Inflammatory macrophage (primary cell): ENCODE measurements around the gene ELN.

Experiments used
- DNase-seq, 2 donors: peaks; one replicate each; pipeline ENCODE4 v3.0.0-alpha.2; 2020 to 2022

Gene ELN

DNA sequence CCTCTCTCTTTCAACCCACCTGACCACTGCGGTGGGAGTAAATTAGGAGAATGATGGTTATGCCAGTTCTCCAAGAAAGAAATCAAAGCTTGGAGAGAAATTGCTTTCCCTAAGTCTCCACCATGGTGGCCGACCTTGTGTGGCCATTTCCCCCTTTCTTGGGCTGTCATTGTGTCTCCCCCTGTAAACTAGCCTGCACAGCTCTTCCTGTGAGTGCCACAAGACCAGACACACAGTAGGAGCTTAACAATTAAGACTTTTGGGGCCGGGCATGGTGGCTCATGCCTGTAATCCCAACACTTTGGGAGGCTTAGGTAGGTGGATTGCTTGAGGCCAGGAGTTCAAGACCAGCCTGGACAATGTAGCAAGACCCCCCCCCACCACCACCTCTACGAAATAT is 36.7 kb downstream of the ELN start:
- DNase-seq, result no peak

DNA sequence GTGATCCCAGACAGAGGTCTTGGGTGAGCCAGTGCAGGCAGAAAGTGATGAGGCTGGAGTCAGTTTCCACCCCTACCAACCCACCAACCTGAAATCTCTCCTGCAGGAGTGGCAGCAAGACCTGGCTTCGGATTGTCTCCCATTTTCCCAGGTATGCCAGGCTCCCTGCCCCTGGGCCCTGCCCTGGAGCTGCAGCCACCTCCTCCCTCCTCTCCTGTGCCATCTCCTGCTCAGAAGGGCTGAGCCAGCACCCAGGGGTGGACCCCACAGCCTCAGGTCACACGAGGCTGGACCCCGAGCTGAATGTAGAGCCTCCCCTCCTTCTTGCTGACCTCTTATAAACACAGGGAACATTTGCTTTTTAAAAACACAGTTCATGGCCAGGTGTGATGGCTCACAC is 38.7 kb downstream of the ELN start:
- DNase-seq, result no peak

DNA sequence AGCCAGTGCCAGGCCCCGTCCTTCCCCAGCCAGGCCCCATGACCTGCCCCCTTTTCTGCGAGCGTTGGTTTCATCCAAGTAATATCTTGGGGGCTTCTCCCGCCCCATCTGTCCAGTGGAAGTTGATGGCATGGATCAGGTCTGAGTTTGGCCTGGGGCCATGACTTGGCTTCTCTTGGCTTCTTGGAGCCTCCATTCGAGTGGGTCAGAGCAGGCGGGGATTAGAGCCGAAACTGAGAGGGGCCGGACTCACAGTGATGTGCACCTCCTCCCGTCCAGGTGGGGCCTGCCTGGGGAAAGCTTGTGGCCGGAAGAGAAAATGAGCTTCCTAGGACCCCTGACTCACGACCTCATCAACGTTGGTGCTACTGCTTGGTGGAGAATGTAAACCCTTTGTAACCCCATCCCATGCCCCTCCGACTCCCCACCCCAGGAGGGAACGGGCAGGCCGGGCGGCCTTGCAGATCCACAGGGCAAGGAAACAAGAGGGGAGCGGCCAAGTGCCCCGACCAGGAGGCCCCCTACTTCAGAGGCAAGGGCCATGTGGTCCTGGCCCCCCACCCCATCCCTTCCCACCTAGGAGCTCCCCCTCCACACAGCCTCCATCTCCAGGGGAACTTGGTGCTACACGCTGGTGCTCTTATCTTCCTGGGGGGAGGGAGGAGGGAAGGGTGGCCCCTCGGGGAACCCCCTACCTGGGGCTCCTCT is 40.6 kb downstream of the ELN start:
- DNase-seq, result no peak

DNA sequence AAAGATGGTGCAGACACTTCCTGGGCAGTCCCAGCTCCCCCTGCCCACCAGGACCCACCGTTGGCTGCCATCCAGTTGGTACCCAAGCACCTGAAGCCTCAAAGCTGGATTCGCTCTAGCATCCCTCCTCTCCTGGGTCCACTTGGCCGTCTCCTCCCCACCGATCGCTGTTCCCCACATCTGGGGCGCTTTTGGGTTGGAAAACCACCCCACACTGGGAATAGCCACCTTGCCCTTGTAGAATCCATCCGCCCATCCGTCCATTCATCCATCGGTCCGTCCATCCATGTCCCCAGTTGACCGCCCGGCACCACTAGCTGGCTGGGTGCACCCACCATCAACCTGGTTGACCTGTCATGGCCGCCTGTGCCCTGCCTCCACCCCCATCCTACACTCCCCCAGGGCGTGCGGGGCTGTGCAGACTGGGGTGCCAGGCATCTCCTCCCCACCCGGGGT is 41.1 kb downstream of the ELN start:
- no peak for DNase-seq

DNA sequence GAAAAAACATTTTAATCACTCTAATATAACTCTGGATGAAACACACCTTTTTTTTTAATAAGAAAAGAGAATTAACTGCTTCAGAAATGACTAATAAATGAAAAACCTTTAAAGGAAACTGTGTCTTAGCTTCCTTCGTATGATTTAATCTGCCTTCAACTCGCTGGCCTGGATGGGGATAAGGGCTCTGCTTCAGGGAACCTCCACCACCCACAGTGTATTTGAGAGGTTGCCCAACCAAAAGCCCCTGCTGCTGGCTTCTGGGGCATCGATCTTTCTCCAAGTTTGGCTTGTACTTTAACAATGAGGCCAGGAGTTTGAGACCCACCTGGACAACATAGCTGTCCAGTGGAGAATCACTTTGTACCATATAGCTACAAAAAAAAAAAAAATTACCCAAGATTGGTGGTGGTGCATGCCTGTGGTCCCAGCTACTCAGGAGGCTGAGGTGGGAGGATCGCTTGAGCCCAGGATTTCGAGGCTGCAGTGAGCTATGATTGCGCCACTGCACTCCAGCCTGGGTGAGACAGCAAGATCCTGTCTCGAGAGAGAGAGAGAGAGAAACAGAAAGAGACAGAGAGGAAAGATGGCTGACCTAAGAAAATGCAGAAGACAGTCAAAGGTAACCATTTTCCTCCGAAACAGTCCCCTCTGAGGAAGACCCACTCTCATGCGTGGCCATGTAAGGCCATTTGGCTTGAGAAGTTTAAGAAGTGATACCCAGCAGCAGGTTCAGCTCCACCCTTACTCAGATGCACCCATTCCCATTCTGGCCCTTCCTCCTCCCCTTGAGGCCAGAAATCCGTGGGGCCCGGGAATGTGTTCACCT is 42.0 kb downstream of the ELN start:
- no peak for DNase-seq

DNA sequence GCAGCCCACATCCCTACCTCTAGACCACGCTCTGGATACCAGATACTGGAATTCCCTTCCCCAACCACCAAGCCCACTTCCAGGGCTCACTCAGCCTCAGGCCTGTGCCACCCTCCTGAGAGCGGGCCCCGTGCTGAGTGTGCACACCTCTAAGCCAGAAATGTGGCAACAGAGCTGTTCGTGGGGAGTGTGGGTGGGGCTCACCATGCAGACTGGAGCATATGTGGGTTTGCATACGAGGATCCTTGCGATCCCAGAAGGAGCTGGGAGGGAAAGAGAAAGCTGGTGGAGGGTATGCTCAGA is 42.6 kb downstream of the ELN start:
- DNase-seq, result no peak

DNA sequence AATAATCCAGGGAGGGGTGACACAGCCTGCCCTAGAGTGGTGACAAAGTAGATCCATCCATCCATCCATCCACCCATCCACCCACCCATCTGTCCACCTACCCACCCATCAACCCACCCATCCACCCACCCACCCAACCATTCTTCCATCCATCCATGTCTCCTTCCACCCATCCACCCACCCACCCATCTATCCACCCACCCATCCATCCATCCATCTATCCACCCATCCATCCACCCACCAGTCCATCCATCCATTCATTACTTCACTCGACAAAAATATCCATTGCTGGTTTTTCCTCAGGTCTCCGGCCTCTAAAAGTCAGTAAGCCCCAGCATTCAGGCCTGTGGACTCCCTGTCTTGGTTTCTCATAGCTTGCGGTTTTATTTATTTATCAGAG is 43.1 kb downstream of the ELN start:
- no peak for DNase-seq

DNA sequence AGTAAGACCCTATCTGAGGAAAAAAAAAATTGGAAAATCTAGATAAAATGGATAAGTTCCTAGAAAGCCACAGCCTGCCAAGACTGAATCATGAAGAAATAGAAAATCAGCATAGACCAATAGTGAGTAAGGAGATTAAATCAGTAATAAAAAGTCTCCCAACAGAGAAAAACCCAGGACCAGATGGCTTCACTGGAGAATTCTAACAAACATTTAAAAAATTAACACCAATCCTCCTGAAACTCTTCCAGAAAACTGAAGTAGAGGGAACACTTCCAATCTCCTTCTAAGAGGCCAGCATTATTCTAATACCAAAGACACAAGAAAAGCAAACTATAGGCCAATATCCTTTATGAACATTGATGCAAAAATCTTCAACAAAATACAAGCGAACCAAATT is 46.8 kb downstream of the ELN start:
- no peak for DNase-seq

DNA sequence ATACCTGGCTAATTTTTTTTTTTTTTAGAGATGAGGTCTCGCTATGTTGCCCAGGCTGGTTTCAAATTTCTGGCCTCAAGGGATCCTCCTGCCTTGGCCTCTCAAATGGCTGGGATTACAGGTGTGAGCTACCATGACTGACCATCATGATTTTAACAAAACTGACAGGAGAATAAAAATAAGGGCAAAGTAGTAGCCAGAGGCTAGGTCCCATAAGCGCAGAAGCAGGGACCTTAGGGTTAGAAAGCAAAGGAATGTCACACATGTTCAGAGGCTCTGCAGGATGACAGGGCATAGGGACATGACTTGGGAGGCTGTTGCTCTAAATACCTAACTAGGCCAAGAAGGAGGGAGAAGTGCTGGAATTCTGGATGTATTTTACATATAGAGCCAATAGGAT is 50.5 kb downstream of the ELN start:
- no peak for DNase-seq

DNA sequence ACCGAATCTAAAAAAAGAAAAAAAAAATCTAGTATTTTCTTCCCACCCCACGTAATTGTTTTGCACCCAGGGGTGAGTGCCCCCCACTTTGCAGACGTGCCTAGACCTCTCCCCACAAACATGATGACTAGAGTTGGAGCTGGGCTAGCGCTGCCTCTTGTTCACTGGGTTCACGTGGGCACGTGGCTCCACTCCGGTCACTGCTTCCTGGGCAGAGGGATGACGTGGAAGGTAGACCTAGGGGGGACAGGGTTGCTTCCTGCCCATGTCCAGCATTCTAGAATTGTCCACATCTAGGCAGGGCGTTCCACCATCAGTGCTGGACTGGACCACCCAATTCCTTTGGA is 54.8 kb downstream of the ELN start:
- DNase-seq, result no peak

DNA sequence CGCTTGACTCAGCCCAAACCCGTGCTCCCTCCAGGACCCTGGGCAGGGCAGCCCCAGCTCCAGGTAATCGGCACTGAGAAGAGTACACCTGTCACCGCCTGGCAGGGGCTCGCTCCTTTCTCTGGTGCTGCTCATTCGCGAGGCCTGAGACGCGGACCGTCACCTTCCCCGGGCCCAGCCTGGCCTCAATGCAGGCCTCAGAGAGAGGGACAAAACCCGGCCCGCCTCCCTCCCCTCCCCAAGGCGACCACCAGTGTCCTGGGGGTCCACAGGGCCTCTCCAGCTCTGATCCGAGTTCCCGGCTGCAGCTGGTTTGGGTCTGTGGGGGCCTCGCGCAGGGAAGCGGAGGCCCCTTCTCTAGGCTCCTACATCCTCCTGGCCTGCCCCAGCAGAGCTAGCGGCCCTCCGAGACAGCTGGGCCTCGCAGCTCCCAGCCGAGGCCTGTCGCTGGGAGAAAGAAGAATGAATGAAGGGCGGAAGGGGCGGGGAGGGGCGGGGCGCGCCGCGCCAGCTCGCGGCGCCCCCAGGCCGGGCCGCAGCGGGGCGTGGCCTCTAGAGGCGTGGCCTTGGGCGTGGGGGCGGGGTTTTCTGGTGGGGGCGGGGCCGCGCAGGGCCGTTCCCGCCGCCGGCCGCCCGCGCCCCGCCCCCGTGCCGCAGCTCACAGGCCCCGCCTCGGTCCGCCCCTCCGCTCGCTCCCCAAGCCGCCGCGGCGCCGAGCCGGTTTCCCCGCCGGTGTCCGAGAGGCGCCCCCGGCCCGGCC is 55.3 kb downstream of the ELN start, which contains the start of gene LIMK1:
TSS of gene LIMK1 (plus strand) at position 688 of the 760 bp plus-strand sequence. CDS start 187 bp downstream, outside the sequence.
- DNase-seq, result peak; percentile 77 to 88

DNA sequence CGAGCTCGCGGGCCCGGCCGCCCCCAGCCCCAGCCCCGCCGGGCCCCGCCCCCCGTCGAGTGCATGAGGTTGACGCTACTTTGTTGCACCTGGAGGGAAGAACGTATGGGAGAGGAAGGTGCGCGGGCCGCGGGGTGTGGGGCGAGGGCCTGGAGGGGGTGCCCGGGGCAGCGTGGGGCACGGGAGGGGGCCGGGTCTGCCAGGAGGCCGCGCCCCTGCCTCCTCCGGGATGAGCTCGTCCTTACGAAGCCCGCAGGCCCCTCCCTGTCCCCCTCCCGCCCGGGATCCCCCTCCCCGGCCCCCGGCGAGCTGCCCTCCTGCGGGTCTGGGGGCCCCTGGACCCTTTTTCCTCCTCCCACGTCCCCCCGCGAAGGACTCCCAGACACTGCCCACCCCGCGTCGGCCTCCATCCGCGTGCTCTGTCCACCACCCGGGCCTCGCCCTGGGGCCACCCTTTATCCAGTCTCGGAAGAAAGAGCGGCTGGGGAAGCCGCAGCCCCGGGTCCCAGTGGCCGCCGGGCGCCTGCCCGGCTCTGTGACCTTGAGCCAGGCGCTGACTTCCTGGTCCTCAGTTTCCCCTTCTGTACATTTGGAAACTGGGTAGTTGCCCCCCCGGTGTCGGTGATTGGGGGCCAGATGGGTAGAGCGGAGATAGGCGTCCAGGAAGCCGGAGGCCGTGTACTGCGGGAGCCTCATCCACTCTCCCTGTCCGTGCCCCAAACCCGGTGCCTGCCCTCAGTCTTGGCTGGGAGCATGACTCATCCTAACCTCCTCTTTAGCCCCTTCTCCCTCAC is 56.2 kb downstream of the ELN start:
- DNase-seq, result peak; percentile 31 to 41

DNA sequence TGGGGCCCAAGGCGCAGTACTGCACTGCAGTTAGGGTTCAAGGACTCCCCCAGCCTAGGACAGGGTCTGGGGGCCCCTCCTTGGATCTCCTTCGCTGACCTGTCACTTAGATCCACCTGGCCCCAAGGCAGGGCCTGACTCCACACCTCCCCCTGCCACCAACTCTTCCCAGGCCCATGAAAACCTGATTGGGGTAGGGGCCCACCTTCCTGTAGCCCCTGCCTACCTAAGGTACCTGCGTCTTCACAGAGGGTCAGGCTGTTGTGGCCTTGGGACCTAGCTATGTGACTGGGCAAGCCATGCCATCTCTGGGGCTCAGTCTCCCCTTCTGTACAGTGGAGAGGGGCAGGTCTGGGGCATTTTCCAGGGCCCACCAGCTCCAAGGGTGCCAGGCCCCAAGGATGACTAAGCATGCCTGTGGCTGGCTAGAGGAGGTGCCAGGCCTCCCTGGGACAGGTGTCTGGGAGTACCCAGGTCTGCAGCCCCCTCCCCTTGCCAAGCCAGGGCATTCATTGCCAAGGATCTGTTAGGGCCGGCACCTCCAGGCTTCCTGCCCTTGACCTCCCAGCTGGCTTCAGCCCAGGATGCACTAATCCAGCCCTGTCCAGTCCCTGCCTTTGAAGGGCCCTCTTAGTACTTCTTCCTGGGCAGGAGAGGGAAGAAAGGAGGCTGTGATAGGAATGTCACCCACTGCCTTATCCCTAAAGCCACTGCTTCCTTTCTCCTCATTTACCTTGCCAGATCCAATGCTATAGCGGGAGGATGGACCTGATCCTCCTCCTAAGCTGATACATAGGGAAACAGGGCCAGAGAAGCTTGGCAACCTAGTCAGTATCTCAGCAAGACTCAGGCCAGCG is 57.0 kb downstream of the ELN start:
- DNase-seq, result no peak

DNA sequence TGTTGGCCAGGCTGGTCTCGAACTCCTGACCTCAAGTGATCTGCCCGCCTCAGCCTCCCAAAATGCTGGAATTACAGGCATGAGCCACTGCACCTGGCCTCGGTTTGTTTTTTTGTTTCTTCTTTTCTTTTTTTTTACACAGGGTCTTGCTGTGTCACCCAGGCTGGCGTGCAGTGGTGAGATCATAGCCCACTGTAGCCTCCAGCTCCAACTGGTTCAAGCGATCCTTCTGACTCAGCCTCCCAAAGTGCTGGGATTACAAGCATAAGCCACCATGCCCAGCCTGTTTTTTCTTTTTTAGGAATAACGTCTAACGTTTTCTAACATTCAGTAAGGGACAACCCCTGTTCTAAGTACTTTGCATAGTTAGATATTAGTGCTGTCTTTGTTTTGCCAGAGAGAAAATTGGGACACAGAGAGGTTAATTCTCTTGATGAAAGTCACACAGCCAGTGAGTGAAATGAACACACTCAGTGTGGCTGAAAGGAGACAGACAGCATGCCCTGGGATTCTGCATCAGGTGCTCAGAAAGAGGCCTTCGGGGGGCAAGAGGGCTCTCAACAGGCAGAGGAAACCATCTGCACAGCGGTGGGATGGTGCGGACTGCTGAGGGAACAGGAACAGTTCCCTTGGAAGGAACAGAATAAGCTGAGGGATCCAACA is 59.9 kb downstream of the ELN start:
- DNase-seq, result no peak

DNA sequence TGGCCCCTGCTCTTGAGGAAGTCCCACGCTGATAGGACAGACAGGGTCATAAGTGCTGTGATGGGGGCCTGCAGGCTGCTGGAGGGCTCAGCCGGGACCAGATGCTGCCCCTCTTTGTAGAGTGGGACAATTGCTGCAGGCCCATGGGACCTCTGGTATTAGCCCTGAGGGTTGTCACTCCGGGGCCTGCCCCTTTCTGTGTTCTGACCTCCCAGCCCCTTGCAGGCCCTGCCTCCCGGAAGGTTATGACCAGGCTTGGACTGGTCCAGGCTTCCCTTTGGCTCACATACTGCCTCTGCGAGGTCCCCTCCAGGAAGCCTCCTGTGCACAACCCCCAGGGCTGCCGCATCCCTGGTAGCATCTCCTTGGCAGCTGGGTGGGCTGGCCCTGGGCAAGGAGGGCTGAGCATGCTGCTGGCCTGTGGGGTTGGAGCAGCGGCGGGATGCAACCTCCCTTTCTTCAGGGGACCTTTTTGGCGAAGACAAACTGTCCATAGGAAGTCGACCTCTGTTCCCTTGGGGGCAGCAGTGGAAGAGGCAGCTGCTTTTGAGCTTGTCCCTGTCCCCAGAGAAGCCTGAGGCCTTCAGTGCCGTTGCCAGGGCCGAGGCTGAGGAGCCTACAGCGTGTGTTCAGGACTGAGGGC is 64.5 kb downstream of the ELN start:
- peak; percentile 27 to 42 for DNase-seq

DNA sequence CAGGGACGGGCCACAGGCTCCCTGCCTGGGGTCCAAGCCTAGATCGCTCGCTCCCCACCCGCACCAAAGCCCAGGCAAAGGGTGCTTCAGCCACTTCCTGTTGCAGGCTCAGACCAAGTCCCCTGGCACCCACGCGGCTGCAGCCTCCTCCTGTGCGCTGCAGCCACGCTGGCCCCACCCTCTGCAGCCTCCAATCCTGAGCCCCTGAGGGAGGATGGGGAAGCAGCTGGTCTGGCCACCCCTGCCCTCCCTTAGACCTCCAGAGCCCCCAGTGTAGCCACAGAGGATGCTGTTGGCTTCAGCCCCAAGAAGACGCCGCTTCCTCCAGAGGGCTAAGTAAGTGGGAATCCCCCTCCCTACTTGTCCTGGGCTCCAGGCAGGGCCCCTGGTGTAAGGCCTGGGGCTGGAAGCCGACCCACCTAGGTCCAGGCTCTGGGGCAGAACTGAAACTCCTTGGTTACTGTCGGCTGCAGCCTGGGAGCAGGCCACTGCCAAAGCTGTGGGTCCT is 65.0 kb downstream of the ELN start:
- peak; percentile 89 to 97 for DNase-seq

DNA sequence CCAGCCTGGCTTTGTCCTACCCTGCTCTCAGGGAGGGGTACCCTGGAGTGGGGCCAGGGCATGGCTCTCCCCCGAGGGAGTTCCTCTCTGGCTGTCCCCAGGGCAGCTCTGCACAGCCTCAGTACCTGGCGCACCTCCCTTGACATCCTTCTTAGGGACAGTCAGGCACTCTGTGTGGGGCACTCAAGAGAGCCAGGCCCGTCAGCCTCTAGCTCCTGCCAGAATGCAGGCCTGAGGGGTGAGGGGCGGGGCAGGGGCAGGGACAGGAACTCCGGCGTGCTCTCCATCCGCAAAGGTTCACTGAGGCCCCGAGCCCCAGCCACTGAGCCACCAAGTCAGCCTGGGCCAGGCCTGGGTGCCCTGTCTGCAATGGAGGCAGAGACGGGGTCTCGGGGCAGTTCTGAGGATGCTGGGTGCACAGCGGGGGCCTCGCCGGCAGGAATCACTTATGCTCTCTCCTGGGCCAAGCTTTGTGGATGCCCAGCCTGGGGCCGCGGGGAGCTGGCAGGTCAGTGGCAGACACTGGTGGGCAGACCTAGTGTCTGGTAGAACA is 65.8 kb downstream of the ELN start:
- DNase-seq, result no peak

DNA sequence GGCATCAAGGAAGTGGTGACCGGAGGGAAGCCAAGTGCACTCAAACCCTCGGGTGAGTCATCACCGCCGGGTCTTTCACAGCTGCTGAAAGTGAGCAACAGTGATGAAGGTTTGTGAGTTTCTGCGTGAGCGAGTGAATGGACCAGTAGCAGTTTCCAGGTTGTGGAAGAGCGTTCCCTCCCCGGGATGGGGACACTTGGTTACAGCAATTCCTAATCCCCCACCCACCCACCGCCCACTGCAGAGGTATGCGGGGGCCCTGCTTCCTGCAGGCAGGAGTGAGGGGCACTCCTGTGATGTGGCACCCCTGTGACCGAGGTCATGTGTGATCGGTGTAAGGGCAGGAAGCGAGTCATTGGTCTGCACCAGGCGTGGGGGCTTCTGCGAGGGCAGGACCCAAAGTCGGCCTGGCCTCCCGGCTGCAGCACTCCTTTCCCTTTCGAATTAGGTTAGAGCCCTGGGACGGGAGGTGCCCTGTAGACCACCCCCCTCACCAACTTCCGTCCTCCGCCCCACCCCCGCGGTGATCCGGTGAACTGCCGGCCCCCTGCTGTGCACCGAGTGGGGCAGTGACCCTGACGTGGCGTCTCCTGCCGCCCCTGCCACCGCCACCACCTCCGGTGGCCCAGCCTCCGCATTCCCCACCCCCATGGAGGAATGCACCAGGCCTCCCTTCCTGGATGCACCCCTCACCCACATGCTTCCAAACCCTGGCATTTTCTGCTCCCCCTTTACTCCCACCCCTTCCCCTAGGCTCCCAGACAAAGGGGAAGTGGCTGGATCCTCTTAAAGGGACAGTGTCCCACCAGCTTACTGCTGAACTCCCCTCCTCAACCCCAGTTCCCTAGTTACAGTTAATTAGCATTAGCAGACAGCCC is 66.5 kb downstream of the ELN start:
- peak; percentile 89 to 97 for DNase-seq

DNA sequence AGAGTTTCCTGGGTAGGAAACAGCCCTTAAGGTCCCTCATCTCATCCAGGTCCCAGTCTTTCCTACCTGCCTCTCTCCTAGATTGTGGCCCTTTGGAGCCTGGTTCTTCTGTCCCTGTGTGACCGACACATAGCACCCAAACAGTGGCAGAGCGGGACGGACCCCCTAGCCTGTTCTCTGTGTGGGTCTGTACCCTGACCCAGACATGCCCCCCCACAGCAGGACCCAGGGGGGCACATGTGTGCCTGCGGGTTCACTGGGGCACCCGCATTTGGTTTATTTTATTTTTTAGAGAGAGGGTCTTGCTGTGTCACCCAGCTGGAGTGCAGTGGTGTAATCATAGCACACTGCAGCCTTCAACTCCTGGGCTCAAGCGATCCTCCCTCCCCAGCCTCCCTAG is 67.2 kb downstream of the ELN start:
- DNase-seq, result no peak
